SK-N-MC (cell line): ENCODE results near the gene NUDT15.
A peak's percentile ranks its signal among the peaks of the same experiment; 100 is the strongest.
"Not testable (repeated sequence)": the region's sequence is repeated elsewhere in the genome, so short reads cannot be mapped to it uniquely, and the experiment has no call there.

Experiments
- DNase-seq: peaks from one replicate; pipeline ENCODE4 v3.0.0-alpha.2; 2011; ENCODE audit warnings: low read depth, low spot score
- H3K27ac ChIP-seq: fragments of 200-600 bp; sonication (generic); 2 replicates; pipeline ENCODE4 v1.5.1; 2016; ENCODE audit warnings: mixed run types
- H3K36me3 ChIP-seq: fragments of 200-600 bp; sonication (generic); 2 replicates; pipeline ENCODE4 v1.6.1; 2017; ENCODE audit warnings: antibody characterized with exemption, low read length, mixed read lengths; ENCODE audit not compliant: insufficient read depth
- H3K4me3 ChIP-seq: fragments of 200-600 bp; sonication (generic); 2 replicates; pipeline ENCODE4 v1.5.1; 2016
- H3K9ac ChIP-seq: fragments of 200-600 bp; sonication (generic); 2 replicates; pipeline ENCODE4 v1.8.0; 2017; ENCODE audit warnings: mixed run types, mixed read lengths; ENCODE audit not compliant: insufficient read length
- H3K9me3 ChIP-seq: fragments of 200-600 bp; sonication (generic); 2 replicates; pipeline ENCODE4 v1.6.1; 2017; ENCODE audit warnings: low read depth, mild to moderate bottlenecking, antibody characterized with exemption, low read length, moderate library complexity, mixed read lengths
- EZH2 ChIP-seq: fragments of 200-600 bp; sonication (generic); IDR thresholded peaks from one replicate; pipeline ENCODE4 v1.6.1; 2017; ENCODE audit warnings: antibody characterized with exemption
- FOXP2 ChIP-seq: optimal IDR thresholded peaks from 2 replicates; pipeline ENCODE3; 2011; ENCODE audit warnings: mild to moderate bottlenecking, moderate library complexity; ENCODE audit not compliant: insufficient read depth; ENCODE audit errors: extremely low read length, control extremely low read depth
- POLR2AphosphoS5 ChIP-seq: IDR thresholded peaks from 2 replicates; pipeline ENCODE4 v1.6.1; 2012; ENCODE audit warnings: mild to moderate bottlenecking, low read depth, low read length, borderline replicate concordance

The NUDT15 gene

DNA sequence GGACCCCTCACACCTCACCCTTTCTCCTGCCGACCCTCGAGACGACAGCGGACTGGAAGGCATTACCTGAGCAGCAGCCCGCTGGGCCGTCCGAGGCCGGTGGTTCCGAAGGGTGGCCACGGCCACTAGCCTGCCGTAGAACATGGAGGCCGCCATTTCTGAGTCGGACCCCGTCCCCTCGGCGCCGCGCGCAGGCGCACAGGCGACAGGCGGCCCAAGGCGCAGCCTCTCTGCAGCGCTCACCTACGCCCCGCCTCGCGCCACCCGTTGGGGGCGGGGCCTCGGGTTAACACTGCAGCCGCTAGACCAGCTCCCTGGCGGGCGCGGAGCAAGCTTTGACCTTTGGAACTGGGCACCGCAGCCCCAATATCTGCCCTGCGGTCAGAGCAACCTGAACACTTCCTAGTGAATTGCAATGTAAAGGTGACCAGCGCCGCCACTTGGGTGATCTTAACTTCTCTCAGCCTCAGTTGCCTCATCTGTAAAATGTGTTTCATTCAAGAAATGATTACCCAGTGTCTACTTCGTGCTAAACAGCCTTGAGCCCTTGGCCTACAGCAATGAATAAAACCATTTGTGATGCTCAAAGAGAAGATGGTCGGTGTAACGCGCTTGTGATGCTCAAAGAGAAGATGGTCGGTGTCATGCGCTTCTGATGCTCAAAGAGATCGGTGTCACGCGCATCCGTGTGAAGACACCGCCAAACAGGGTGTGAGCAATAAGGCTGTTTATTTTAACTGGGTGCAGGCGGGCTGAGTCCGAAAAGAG, 36.2 kb upstream of the NUDT15 start, which contains the start of gene SUCLA2:
Gene SUCLA2, minus strand, starts transcription at position 160 of the 768 bp plus-strand sequence. Its CDS starts 4 bp downstream, at position 156.
- Histone ChIP-seq H3K9me3 (no peaks in the 10 kb centered on the region), H3K4me3 (peak within 1 kb of the TSS; percentile 99), H3K27ac (0 out of 2 replicates have a peak within 1 kb of the TSS, but pooled peaks have one; percentile 26), H3K9ac (peak within 1 kb of the TSS; percentile 96), H3K36me3 (peaks cover 13% of the 10 kb centered on the region)
- DNase-seq, result no peak
- peak; percentile 97 for TF ChIP-seq POLR2AphosphoS5
- TF ChIP-seq EZH2, result no peak

GRCh38 chr13:48001999-48002398, 35.5 kb upstream of the NUDT15 start:
- H3K9me3 ChIP-seq, DNase-seq, H3K9ac ChIP-seq, H3K27ac ChIP-seq, H3K4me3 ChIP-seq: not testable (repeated sequence)
- H3K36me3 ChIP-seq, result peaks cover 12% of the 10 kb centered on the region

- no peak for DNase-seq
- no peak for TF ChIP-seq POLR2AphosphoS5
- no peak for TF ChIP-seq FOXP2
- no peak for TF ChIP-seq EZH2
- Histone ChIP-seq H3K27ac (no peak overlapping the region), H3K4me3 (no peak overlapping the region), H3K9me3 (no peaks in the 10 kb centered on the region), H3K36me3 (no peaks in the 10 kb centered on the region), H3K9ac (no peak overlapping the region)
Measured at GRCh38 chr13:48004201-48004600, 33.3 kb upstream of the NUDT15 start.

DNA sequence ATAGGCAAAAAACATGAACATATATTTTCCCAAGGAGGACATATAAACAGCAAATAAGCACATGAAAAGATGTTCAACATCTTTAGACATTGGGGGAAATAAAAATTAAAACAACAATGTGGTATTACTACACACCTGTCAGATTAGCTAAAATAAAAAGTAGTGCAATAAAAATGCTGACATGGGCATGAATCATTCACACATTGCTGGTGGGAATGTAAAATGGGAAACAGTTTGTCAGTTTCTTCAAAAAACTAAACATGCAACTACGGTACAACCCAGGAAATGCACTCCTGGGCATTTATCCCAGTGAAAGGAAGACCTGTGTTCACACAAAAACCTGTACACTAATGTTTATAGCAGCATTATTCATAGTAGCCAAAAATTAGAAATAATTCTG, 31.1 kb upstream of the NUDT15 start:
- TF ChIP-seq FOXP2, result no peak
- no peak for TF ChIP-seq POLR2AphosphoS5
- no peak overlapping the region for H3K27ac ChIP-seq
- no peaks in the 10 kb centered on the region for H3K36me3 ChIP-seq
- no peak overlapping the region for H3K9ac ChIP-seq
- no peak for DNase-seq
- H3K9me3 ChIP-seq, result no peaks in the 10 kb centered on the region
- H3K4me3 ChIP-seq, result no peak overlapping the region

DNA sequence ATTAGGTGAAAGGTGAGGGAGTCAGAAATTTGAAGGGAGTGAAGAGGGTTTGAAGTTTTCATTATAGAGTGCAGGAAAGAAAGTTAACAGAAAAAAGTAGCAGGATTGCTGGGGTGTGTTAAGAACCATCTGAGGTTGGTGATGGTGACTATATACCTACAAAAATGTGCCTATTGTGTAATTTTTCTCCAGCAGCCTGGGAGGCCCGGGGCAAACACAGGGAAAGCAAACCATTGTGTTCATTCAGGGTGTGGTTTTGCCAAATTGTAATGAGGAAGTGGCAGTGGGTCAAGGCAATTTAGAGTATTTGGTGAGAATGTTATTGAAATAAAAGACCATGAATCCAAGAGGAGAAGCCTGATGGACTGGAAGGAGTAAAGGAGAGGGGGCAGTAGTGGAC, 28.2 kb upstream of the NUDT15 start:
- Histone ChIP-seq H3K4me3 (no peak overlapping the region), H3K9ac (no peak overlapping the region), H3K36me3 (no peaks in the 10 kb centered on the region), H3K9me3 (no peaks in the 10 kb centered on the region), H3K27ac (no peak overlapping the region)
- TF ChIP-seq FOXP2 (no peak), EZH2 (no peak), POLR2AphosphoS5 (no peak)
- DNase-seq, result no peak

DNA sequence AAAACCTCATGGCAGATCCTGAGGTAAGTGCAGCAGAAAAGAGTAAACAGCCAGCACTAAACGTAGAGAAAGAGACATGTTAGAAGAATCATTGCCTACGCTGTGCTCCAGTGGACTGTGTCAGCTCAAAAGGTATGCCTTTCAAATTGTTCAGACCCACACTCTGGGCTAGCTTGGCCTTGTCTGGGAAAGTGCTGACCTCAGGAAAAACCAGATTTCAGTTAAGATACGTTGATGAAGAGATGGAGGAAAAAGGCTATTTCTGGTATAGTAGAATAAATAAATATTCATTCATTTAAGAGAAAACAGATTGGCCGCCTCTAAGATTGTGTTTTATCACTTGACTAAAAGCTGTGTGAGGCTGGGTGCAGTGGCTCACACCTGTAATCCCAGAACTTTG, 26.8 kb upstream of the NUDT15 start:
- Histone ChIP-seq H3K9ac (no peak overlapping the region), H3K27ac (no peak overlapping the region), H3K36me3 (no peaks in the 10 kb centered on the region), H3K4me3 (no peak overlapping the region), H3K9me3 (no peaks in the 10 kb centered on the region)
- no peak for DNase-seq
- TF ChIP-seq FOXP2 (no peak), POLR2AphosphoS5 (no peak), EZH2 (no peak)

GRCh38 chr13:48012668-48013067, 24.9 kb upstream of the NUDT15 start:
- H3K27ac ChIP-seq, result no peak overlapping the region
- H3K36me3 ChIP-seq, result no peaks in the 10 kb centered on the region
- no peak for DNase-seq
- no peaks in the 10 kb centered on the region for H3K9me3 ChIP-seq
- no peak overlapping the region for H3K9ac ChIP-seq
- H3K4me3 ChIP-seq, result no peak overlapping the region
- TF ChIP-seq POLR2AphosphoS5 (no peak), FOXP2 (no peak), EZH2 (no peak)

DNA sequence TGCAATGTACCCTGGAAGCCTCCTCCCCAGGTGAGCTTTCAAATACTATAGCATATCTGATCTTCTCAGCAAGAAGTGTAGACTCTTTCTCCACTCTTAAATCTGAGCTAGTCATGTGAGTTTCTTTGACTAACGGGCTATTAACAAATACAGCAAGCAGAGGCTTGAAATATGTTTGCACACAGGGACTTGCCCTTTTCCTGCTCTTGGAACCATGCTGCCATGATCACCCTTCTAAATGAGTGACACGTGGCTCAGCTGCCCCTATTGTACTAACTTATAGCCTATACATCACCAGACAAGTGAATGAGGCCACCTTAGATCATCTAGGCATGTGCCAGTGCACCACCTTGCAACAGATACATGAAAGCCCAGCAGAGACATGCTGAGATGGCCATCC, 23.2 kb upstream of the NUDT15 start:
- H3K36me3 ChIP-seq, result no peaks in the 10 kb centered on the region
- no peak overlapping the region for H3K27ac ChIP-seq
- DNase-seq, result no peak
- H3K9ac ChIP-seq, result no peak overlapping the region
- TF ChIP-seq POLR2AphosphoS5 (no peak), FOXP2 (no peak), EZH2 (no peak)
- no peaks in the 10 kb centered on the region for H3K9me3 ChIP-seq
- no peak overlapping the region for H3K4me3 ChIP-seq

- no peak for TF ChIP-seq FOXP2
- Histone ChIP-seq H3K36me3 (no peaks in the 10 kb centered on the region), H3K9me3 (no peaks in the 10 kb centered on the region), H3K4me3 (no peak overlapping the region), H3K9ac (no peak overlapping the region), H3K27ac (no peak overlapping the region)
- DNase-seq, result no peak
Measured at GRCh38 chr13:48018637-48019036, 18.9 kb upstream of the NUDT15 start.
